ENCODE measurements around the gene SLC43A2. TPM values are rescaled to one million over a fixed set of nuclear protein-coding genes. Genes with fewer than 3 reads are reported as not detected.

The SLC43A2 gene
- total RNA-seq, 2 donors from 2014 or later, result 21.1 to 21.9 TPM

- TF ChIP-seq CTCF (IDR thresholded peaks at IDR 0.05), result no peak
Observed at GRCh38 chr17:1608676-1609075, 20.0 kb downstream of the SLC43A2 start.

GRCh38 chr17:1607971-1608320, 20.7 kb downstream of the SLC43A2 start:
- no peak overlapping the region for H3K4me3 ChIP-seq
- H3K27me3 ChIP-seq (replicated peaks; ENCODE audit: insufficient read depth), result no peaks in the 10 kb centered on the region

More at GRCh38 chr17:1608676-1609075, 20.0 kb downstream of the SLC43A2 start:
- Histone ChIP-seq H3K4me1 (ENCODE audit: control insufficient read depth in 1 of 2, low read depth in 2 of 2) (peaks cover 0 to 7% of the 10 kb centered on the region in 2 donors), H3K9me3 (no peaks in the 10 kb centered on the region), H3K36me3 (no peaks in the 10 kb centered on the region), H3K27ac (peak overlapping the region in 1 of 2 donors; percentile 26), H3K27me3 (replicated peaks; ENCODE audit: insufficient read depth) (no peaks in the 10 kb centered on the region), H3K4me3 (no peak overlapping the region)
- no peak for ATAC-seq (ENCODE audit: insufficient number of reproducible peaks, low FRiP score, low read depth)
- DNase-seq (ENCODE audit: low spot score), result no peak

GRCh38 chr17:1606352-1606985, 22.2 kb downstream of the SLC43A2 start:
- DNase-seq (ENCODE audit: low spot score) (no peak), ATAC-seq (ENCODE audit: insufficient number of reproducible peaks, low FRiP score, low read depth) (no peak)
- no peak for TF ChIP-seq CTCF (IDR thresholded peaks at IDR 0.05)
- no peak overlapping the region for H3K4me3 ChIP-seq
- H3K9me3 ChIP-seq, result no peaks in the 10 kb centered on the region
- no peaks in the 10 kb centered on the region for H3K36me3 ChIP-seq
- peaks cover 0 to 7% of the 10 kb centered on the region in 2 donors for H3K4me1 ChIP-seq (ENCODE audit: control insufficient read depth in 1 of 2, low read depth in 2 of 2)
- no peaks in the 10 kb centered on the region for H3K27me3 ChIP-seq (replicated peaks; ENCODE audit: insufficient read depth)
- H3K27ac ChIP-seq, result peak overlapping the region in 1 of 2 donors; percentile 49

More at GRCh38 chr17:1607971-1608320, 20.7 kb downstream of the SLC43A2 start:
- H3K9me3 ChIP-seq, result no peaks in the 10 kb centered on the region
- TF ChIP-seq CTCF (IDR thresholded peaks at IDR 0.05), result no peak
- no peaks in the 10 kb centered on the region for H3K36me3 ChIP-seq
- peaks cover 0 to 7% of the 10 kb centered on the region in 2 donors for H3K4me1 ChIP-seq (ENCODE audit: control insufficient read depth in 1 of 2, low read depth in 2 of 2)
- DNase-seq (ENCODE audit: low spot score) (no peak), ATAC-seq (ENCODE audit: insufficient number of reproducible peaks, low FRiP score, low read depth) (no peak)
- H3K27ac ChIP-seq, result peak overlapping the region in 1 of 2 donors; percentile 26

GRCh38 chr17:1605681-1606351, 22.8 kb downstream of the SLC43A2 start:
- no peak for ATAC-seq (ENCODE audit: insufficient number of reproducible peaks, low FRiP score, low read depth)
- Histone ChIP-seq H3K27ac (peak overlapping the region in 1 of 2 donors; percentile 17), H3K4me1 (ENCODE audit: control insufficient read depth in 1 of 2, low read depth in 2 of 2) (peaks cover 0 to under 1% of the 10 kb centered on the region in 2 donors), H3K9me3 (no peaks in the 10 kb centered on the region), H3K27me3 (replicated peaks; ENCODE audit: insufficient read depth) (no peaks in the 10 kb centered on the region), H3K4me3 (no peak overlapping the region), H3K36me3 (no peaks in the 10 kb centered on the region)
- no peak for DNase-seq (ENCODE audit: low spot score)
- no peak for TF ChIP-seq CTCF (IDR thresholded peaks at IDR 0.05)

GRCh38 chr17:1604831-1605528, 23.7 kb downstream of the SLC43A2 start:
- no peaks in the 10 kb centered on the region for H3K36me3 ChIP-seq
- H3K9me3 ChIP-seq, result no peaks in the 10 kb centered on the region
- ATAC-seq (ENCODE audit: insufficient number of reproducible peaks, low FRiP score, low read depth) (no peak), DNase-seq (ENCODE audit: low spot score) (no peak)
- no peak overlapping the region for H3K4me3 ChIP-seq
- H3K4me1 ChIP-seq (ENCODE audit: control insufficient read depth in 1 of 2, low read depth in 2 of 2), result no peaks in the 10 kb centered on the region
- no peak for TF ChIP-seq CTCF (IDR thresholded peaks at IDR 0.05)
- no peaks in the 10 kb centered on the region for H3K27me3 ChIP-seq (replicated peaks; ENCODE audit: insufficient read depth)
- no peak overlapping the region for H3K27ac ChIP-seq
